GM23338 (cell line): ENCODE measurements around the gene SLX4. TPM values are rescaled to one million over a fixed set of nuclear protein-coding genes. Genes with fewer than 3 reads are reported as not detected.

Experiments
- ATAC-seq: fragments of 200-7000 bp; cut with Tn5 transposase; 3 replicates; pipeline ENCODE4 v1.9.1; 2020
- DNase-seq: peaks from one replicate; pipeline ENCODE4 v3.0.0-alpha.2; 2015; ENCODE audit warnings: low spot score
- H2AFZ ChIP-seq: fragments of 200-600 bp; sonication (generic); 2 replicates; pipeline ENCODE4 v1.8.0; 2016; ENCODE audit warnings: antibody characterized with exemption, mild to moderate bottlenecking, moderate library complexity
- H3F3A ChIP-seq: fragments of 200-600 bp; sonication (generic); replicated peaks from 2 replicates; pipeline ENCODE4 v1.8.0; 2017; ENCODE audit warnings: antibody characterized with exemption, mixed run types, low read depth
- H3K27ac ChIP-seq: fragments of 200-600 bp; sonication (generic); 2 replicates; pipeline ENCODE4 v1.6.1; 2016; ENCODE audit warnings: low read depth
- H3K27me3 ChIP-seq: fragments of 200-600 bp; sonication (generic); 2 replicates; pipeline ENCODE4 v1.8.0; 2016; ENCODE audit warnings: mild to moderate bottlenecking, mixed run types, moderate library complexity; ENCODE audit not compliant: insufficient read depth
- H3K36me3 ChIP-seq: fragments of 200-600 bp; sonication (generic); 2 replicates; pipeline ENCODE4 v1.8.0; 2016; ENCODE audit warnings: mild to moderate bottlenecking; ENCODE audit not compliant: insufficient read depth
- H3K4me1 ChIP-seq: fragments of 200-600 bp; sonication (generic); 2 replicates; pipeline ENCODE4 v1.8.0; 2016; ENCODE audit warnings: mild to moderate bottlenecking, moderate library complexity; ENCODE audit not compliant: insufficient read depth
- H3K4me2 ChIP-seq: fragments of 200-600 bp; sonication (generic); 2 replicates; pipeline ENCODE4 v1.7.1; 2017; ENCODE audit warnings: mixed run types
- H3K4me3 ChIP-seq: fragments of 200-600 bp; sonication (generic); 2 replicates; pipeline ENCODE4 v1.6.1; 2016; ENCODE audit warnings: mixed run types
- H3K79me2 ChIP-seq: fragments of 200-600 bp; sonication (generic); replicated peaks from 2 replicates; pipeline ENCODE4 v1.8.0; 2017; ENCODE audit warnings: mild to moderate bottlenecking; ENCODE audit not compliant: insufficient read depth
- H3K9me2 ChIP-seq: fragments of 200-600 bp; sonication (generic); 2 replicates; pipeline ENCODE4 v1.8.0; 2017; ENCODE audit not compliant: insufficient read depth
- H4K20me1 ChIP-seq: fragments of 200-600 bp; sonication (generic); replicated peaks from 2 replicates; pipeline ENCODE4 v1.8.0; 2017; ENCODE audit warnings: mild to moderate bottlenecking; ENCODE audit not compliant: insufficient read depth
- H3K27ac Mint-ChIP-seq: 2 replicates; pipeline ENCODE4 v1.8.0; 2020; ENCODE audit warnings: inconsistent platforms, mild to moderate bottlenecking, moderate library complexity, mixed read lengths
- H3K27me3 Mint-ChIP-seq: 3 replicates; pipeline ENCODE4 v1.8.0; 2022; ENCODE audit warnings: low read depth, mild to moderate bottlenecking, moderate library complexity, mixed read lengths, inconsistent platforms; ENCODE audit not compliant: insufficient read depth, poor library complexity
- H3K36me3 Mint-ChIP-seq: 3 replicates; pipeline ENCODE4 v1.8.0; 2021; ENCODE audit warnings: low read depth, mild to moderate bottlenecking, inconsistent platforms, moderate library complexity, mixed read lengths
- H3K4me1 Mint-ChIP-seq: 3 replicates; pipeline ENCODE4 v1.8.0; 2020; ENCODE audit warnings: mild to moderate bottlenecking, inconsistent platforms, mixed read lengths
- H3K4me3 Mint-ChIP-seq: 3 replicates; pipeline ENCODE4 v1.8.0; 2021; ENCODE audit warnings: moderate library complexity, mild to moderate bottlenecking, inconsistent platforms, mixed read lengths
- H3K9me3 Mint-ChIP-seq: 3 replicates; pipeline ENCODE4 v1.8.0; 2020; ENCODE audit warnings: moderate library complexity, mild to moderate bottlenecking, inconsistent platforms, mixed read lengths
- CREB1 ChIP-seq: fragments of 250-450 bp; sonication (Bioruptor Pico); IDR thresholded peaks from 2 replicates; pipeline ENCODE4 v1.5.0; 2020; ENCODE audit warnings: low read depth, mild to moderate bottlenecking, moderate library complexity
- EZH2 ChIP-seq: fragments of 200-600 bp; sonication (generic); IDR thresholded peaks from one replicate; pipeline ENCODE4 v1.8.0; 2017; ENCODE audit warnings: antibody characterized with exemption, mild to moderate bottlenecking, low read depth; ENCODE audit not compliant: unreplicated experiment
- EZH2phosphoT487 ChIP-seq: fragments of 200-600 bp; sonication (generic); IDR thresholded peaks from one replicate; pipeline ENCODE4 v1.8.1; 2018; ENCODE audit warnings: antibody characterized with exemption; ENCODE audit not compliant: unreplicated experiment
- JUNB ChIP-seq: IDR thresholded peaks from one replicate; pipeline ENCODE4 v1.6.1; 2016; ENCODE audit warnings: antibody characterized with exemption; ENCODE audit not compliant: unreplicated experiment
- NANOG ChIP-seq: IDR thresholded peaks from 2 replicates; pipeline ENCODE4 v1.6.1; 2016; ENCODE audit warnings: antibody characterized with exemption, borderline replicate concordance
- POLR2AphosphoS5 ChIP-seq: IDR thresholded peaks from 2 replicates; pipeline ENCODE4 v1.6.1; 2016; ENCODE audit warnings: antibody characterized with exemption, low read depth
- STAT1 ChIP-seq: IDR thresholded peaks from one replicate; pipeline ENCODE4 v1.6.1; 2016; ENCODE audit warnings: antibody characterized with exemption; ENCODE audit not compliant: unreplicated experiment
- ZNF114 ChIP-seq: fragments of 250-450 bp; sonication (Bioruptor Pico); IDR thresholded peaks from 2 replicates; pipeline ENCODE4 v1.5.0; 2020; ENCODE audit warnings: mild to moderate bottlenecking, moderate library complexity
- ZNF331 ChIP-seq: fragments of 250-450 bp; sonication (Bioruptor Pico); IDR thresholded peaks from 2 replicates; pipeline ENCODE4 v1.5.0; 2020; ENCODE audit warnings: low read depth, mild to moderate bottlenecking, moderate library complexity
- polyA plus RNA-seq: library from polyadenylated mRNA; unstranded; fragments of >200 nt; fragmentation: Nextera tagmentation; extraction: Ambion mirVana; gene quantifications from 2 replicates; pipeline ENCODE4 v1.2.1, GENCODE V29; 2016
- total RNA-seq: library from RNA; depleted of rRNA; stranded (reverse); fragments of >200 nt; shearing (Covaris generic); gene quantifications from 2 replicates; pipeline ENCODE4 v1.2.3, GENCODE V29; 2014
- TF ChIP-seq, protein P1 (sequence below): fragments of 250-450 bp; sonication (Bioruptor Pico); IDR thresholded peaks from 2 replicates; pipeline ENCODE4 v1.5.0; 2020; ENCODE audit warnings: mild to moderate bottlenecking, moderate library complexity
- TF ChIP-seq, protein P2 (sequence below), 2 experiments: fragments of 200-600 bp in 1 of 2; sonication (generic) in 1 of 2; conservative IDR thresholded peaks; 2 replicates each; pipeline versions ENCODE4 v1.5.1 to v1.6.1; 2016 to 2017; ENCODE audit warnings: antibody characterized with exemption in 2 of 2, low read depth in 2 of 2, mild to moderate bottlenecking in 2 of 2, moderate library complexity in 1 of 2
- TF ChIP-seq, protein P3 (sequence below): IDR thresholded peaks from 2 replicates; pipeline ENCODE4 v1.6.1; 2016; ENCODE audit warnings: antibody characterized with exemption
- TF ChIP-seq, protein P4 (sequence below): IDR thresholded peaks from one replicate; pipeline ENCODE4 v1.6.1; 2018; ENCODE audit warnings: antibody characterized with exemption; ENCODE audit not compliant: unreplicated experiment

The SLX4 gene
- total and polyA plus RNA-seq, 2 experiments from 2014 or later: 3.0 to 15.2 TPM

DNA sequence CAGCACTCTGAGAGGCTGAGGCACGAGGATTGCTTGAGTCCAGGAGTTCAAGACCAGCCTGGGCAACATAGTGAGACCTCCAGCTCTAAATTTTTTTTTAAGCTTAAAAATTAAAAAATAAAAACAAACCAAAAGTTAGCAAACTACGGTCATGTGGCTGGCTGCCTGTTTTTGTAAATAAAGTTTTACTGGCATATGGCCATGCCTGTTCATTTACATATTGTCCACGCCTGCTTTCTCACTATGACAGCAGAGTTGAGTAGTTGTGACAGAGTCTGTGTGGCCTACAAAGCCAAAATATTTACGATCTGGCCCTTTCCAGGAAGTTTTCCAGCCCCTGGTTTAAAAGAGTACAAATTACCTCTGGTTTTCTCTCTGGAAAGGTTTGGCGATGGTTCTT, 3.3 kb downstream of the SLX4 start (continued):
- TF ChIP-seq CREB1 (CRISPR knock-in tag): no peak
- TF ChIP-seq ZNF114 (CRISPR knock-in tag): no peak
- TF ChIP-seq STAT1: no peak

DNA sequence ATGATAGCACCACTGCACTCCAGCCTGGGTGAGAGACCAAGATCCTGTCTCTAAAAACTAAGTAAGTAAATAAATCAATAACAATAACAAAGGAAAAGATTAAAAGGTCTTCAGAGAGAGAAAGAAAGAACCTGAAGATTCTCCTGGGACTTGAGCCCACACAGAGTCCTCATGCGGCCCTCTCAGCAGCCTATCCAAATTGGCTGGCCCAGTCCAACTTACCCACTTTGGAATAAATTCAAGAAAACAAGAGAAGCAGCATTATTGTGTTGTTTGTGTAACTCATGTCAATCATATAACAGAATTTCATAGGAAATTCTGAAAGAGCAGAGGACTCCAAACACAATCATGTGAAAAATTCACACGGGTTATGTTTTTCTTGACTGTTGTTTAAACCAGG, 3.8 kb downstream of the SLX4 start:
- H3K27ac ChIP-seq: no peak overlapping the region
- H3K27me3 Mint-ChIP-seq: peaks cover 6% of the 10 kb centered on the region
- H3K79me2 ChIP-seq: peaks cover 7% of the 10 kb centered on the region
- no peak overlapping the region for H3K4me2 ChIP-seq
- H3K27ac Mint-ChIP-seq: no peak overlapping the region
- peaks cover 12% of the 10 kb centered on the region for H3K4me1 Mint-ChIP-seq
- no peaks in the 10 kb centered on the region for H3K27me3 ChIP-seq
- DNase-seq (no peak), ATAC-seq (no peak)
- H4K20me1 ChIP-seq: peaks cover 9% of the 10 kb centered on the region; the same call in 1 of the 2 replicates
- peaks cover 6% of the 10 kb centered on the region for H3K4me1 ChIP-seq
- no peaks in the 10 kb centered on the region for H3K9me2 ChIP-seq
- peaks cover 8% of the 10 kb centered on the region for H3K36me3 ChIP-seq
- TF ChIP-seq, protein P1, sequence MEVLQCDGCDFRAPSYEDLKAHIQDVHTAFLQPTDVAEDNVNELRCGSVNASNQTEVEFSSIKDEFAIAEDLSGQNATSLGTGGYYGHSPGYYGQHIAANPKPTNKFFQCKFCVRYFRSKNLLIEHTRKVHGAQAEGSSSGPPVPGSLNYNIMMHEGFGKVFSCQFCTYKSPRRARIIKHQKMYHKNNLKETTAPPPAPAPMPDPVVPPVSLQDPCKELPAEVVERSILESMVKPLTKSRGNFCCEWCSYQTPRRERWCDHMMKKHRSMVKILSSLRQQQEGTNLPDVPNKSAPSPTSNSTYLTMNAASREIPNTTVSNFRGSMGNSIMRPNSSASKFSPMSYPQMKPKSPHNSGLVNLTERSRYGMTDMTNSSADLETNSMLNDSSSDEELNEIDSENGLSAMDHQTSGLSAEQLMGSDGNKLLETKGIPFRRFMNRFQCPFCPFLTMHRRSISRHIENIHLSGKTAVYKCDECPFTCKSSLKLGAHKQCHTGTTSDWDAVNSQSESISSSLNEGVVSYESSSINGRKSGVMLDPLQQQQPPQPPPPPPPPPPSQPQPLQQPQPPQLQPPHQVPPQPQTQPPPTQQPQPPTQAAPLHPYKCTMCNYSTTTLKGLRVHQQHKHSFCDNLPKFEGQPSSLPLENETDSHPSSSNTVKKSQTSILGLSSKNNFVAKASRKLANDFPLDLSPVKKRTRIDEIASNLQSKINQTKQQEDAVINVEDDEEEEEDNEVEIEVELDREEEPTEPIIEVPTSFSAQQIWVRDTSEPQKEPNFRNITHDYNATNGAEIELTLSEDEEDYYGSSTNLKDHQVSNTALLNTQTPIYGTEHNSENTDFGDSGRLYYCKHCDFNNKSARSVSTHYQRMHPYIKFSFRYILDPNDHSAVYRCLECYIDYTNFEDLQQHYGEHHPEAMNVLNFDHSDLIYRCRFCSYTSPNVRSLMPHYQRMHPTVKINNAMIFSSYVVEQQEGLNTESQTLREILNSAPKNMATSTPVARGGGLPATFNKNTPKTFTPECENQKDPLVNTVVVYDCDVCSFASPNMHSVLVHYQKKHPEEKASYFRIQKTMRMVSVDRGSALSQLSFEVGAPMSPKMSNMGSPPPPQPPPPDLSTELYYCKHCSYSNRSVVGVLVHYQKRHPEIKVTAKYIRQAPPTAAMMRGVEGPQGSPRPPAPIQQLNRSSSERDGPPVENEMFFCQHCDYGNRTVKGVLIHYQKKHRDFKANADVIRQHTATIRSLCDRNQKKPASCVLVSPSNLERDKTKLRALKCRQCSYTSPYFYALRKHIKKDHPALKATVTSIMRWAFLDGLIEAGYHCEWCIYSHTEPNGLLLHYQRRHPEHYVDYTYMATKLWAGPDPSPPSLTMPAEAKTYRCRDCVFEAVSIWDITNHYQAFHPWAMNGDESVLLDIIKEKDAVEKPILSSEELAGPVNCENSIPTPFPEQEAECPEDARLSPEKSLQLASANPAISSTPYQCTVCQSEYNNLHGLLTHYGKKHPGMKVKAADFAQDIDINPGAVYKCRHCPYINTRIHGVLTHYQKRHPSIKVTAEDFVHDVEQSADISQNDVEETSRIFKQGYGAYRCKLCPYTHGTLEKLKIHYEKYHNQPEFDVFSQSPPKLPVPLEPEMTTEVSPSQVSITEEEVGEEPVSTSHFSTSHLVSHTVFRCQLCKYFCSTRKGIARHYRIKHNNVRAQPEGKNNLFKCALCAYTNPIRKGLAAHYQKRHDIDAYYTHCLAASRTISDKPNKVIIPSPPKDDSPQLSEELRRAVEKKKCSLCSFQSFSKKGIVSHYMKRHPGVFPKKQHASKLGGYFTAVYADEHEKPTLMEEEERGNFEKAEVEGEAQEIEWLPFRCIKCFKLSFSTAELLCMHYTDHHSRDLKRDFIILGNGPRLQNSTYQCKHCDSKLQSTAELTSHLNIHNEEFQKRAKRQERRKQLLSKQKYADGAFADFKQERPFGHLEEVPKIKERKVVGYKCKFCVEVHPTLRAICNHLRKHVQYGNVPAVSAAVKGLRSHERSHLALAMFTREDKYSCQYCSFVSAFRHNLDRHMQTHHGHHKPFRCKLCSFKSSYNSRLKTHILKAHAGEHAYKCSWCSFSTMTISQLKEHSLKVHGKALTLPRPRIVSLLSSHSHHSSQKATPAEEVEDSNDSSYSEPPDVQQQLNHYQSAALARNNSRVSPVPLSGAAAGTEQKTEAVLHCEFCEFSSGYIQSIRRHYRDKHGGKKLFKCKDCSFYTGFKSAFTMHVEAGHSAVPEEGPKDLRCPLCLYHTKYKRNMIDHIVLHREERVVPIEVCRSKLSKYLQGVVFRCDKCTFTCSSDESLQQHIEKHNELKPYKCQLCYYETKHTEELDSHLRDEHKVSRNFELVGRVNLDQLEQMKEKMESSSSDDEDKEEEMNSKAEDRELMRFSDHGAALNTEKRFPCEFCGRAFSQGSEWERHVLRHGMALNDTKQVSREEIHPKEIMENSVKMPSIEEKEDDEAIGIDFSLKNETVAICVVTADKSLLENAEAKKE (CRISPR knock-in tag): no peak
- TF ChIP-seq ZNF331 (CRISPR knock-in tag) (no peak), EZH2phosphoT487 (no peak), EZH2 (no peak), STAT1 (no peak), JUNB (no peak), CREB1 (CRISPR knock-in tag) (no peak), NANOG (no peak), ZNF114 (CRISPR knock-in tag) (no peak), POLR2AphosphoS5 (no peak)
- TF ChIP-seq, protein P2, sequence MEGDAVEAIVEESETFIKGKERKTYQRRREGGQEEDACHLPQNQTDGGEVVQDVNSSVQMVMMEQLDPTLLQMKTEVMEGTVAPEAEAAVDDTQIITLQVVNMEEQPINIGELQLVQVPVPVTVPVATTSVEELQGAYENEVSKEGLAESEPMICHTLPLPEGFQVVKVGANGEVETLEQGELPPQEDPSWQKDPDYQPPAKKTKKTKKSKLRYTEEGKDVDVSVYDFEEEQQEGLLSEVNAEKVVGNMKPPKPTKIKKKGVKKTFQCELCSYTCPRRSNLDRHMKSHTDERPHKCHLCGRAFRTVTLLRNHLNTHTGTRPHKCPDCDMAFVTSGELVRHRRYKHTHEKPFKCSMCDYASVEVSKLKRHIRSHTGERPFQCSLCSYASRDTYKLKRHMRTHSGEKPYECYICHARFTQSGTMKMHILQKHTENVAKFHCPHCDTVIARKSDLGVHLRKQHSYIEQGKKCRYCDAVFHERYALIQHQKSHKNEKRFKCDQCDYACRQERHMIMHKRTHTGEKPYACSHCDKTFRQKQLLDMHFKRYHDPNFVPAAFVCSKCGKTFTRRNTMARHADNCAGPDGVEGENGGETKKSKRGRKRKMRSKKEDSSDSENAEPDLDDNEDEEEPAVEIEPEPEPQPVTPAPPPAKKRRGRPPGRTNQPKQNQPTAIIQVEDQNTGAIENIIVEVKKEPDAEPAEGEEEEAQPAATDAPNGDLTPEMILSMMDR (conservative IDR thresholded peaks at IDR 0.05; ENCODE audit: low read depth in 2 of 2): no peak
- TF ChIP-seq, protein P3, sequence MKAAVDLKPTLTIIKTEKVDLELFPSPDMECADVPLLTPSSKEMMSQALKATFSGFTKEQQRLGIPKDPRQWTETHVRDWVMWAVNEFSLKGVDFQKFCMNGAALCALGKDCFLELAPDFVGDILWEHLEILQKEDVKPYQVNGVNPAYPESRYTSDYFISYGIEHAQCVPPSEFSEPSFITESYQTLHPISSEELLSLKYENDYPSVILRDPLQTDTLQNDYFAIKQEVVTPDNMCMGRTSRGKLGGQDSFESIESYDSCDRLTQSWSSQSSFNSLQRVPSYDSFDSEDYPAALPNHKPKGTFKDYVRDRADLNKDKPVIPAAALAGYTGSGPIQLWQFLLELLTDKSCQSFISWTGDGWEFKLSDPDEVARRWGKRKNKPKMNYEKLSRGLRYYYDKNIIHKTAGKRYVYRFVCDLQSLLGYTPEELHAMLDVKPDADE: no peak
- TF ChIP-seq, protein P4, sequence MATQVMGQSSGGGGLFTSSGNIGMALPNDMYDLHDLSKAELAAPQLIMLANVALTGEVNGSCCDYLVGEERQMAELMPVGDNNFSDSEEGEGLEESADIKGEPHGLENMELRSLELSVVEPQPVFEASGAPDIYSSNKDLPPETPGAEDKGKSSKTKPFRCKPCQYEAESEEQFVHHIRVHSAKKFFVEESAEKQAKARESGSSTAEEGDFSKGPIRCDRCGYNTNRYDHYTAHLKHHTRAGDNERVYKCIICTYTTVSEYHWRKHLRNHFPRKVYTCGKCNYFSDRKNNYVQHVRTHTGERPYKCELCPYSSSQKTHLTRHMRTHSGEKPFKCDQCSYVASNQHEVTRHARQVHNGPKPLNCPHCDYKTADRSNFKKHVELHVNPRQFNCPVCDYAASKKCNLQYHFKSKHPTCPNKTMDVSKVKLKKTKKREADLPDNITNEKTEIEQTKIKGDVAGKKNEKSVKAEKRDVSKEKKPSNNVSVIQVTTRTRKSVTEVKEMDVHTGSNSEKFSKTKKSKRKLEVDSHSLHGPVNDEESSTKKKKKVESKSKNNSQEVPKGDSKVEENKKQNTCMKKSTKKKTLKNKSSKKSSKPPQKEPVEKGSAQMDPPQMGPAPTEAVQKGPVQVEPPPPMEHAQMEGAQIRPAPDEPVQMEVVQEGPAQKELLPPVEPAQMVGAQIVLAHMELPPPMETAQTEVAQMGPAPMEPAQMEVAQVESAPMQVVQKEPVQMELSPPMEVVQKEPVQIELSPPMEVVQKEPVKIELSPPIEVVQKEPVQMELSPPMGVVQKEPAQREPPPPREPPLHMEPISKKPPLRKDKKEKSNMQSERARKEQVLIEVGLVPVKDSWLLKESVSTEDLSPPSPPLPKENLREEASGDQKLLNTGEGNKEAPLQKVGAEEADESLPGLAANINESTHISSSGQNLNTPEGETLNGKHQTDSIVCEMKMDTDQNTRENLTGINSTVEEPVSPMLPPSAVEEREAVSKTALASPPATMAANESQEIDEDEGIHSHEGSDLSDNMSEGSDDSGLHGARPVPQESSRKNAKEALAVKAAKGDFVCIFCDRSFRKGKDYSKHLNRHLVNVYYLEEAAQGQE: no peak
- no peak overlapping the region for H2AFZ ChIP-seq
- H3F3A ChIP-seq: peaks cover 16% of the 10 kb centered on the region; the same call in 1 of the 2 replicates
- no peak overlapping the region for H3K4me3 Mint-ChIP-seq
- no peaks in the 10 kb centered on the region for H3K9me3 Mint-ChIP-seq
- no peak overlapping the region for H3K4me3 ChIP-seq
- peaks cover 30% of the 10 kb centered on the region for H3K36me3 Mint-ChIP-seq
